Activated CD4-positive, alpha-beta T cell treated with anti-CD3 and anti-CD28 coated beads, Interleukin-2, amount 50 U/mL, for 16 hours (primary cell): ENCODE data around the gene NAP1L3.
A peak's percentile ranks its signal among the peaks of the same experiment; 100 is the strongest.

Experiments
- DNase-seq: peaks from one replicate; pipeline ENCODE4 v3.0.0-alpha.2; 2020

Gene NAP1L3

GRCh38 chrX:93673056-93673868 is at the start of gene NAP1L3:
TSS of gene NAP1L3 (minus strand) at chrX:93673578. CDS start at chrX:93673304, 274 bp downstream.
- DNase-seq = peak; percentile 75

DNA sequence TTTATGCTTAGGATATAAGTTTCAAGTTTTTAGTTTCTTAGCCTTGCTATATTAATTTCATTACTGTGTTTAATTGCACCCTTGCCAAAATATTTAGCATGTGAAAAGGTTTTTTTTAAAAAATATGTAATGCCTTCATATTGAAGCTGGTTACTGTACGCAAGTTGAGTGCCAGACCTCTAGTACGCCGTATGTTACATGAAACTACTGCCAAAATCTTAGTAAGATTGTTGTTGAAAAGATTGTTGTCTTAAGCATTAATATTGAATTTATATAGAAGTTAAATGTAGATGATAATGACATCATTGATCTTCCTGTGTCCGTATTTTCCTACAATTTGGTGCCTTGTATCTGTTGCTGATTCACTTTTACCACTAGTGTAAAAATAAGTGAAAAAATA is 37.7 kb upstream of the NAP1L3 start:
- DNase-seq = no peak

GRCh38 chrX:93703701-93704100 is 30.3 kb upstream of the NAP1L3 start:
- no peak for DNase-seq

- no peak for DNase-seq
These were observed 22.6 kb upstream of the NAP1L3 start for GRCh38 chrX:93695981-93696380.

- DNase-seq = no peak
These were observed 492 bp upstream of the NAP1L3 start, which contains the start of gene FAM133A for GRCh38 chrX:93673869-93674271. TSS of gene FAM133A (plus strand) at chrX:93674206. CDS start at chrX:93709420, 35,214 bp downstream.

GRCh38 chrX:93660575-93660974 is 12.8 kb downstream of the NAP1L3 start:
- no peak for DNase-seq

DNA sequence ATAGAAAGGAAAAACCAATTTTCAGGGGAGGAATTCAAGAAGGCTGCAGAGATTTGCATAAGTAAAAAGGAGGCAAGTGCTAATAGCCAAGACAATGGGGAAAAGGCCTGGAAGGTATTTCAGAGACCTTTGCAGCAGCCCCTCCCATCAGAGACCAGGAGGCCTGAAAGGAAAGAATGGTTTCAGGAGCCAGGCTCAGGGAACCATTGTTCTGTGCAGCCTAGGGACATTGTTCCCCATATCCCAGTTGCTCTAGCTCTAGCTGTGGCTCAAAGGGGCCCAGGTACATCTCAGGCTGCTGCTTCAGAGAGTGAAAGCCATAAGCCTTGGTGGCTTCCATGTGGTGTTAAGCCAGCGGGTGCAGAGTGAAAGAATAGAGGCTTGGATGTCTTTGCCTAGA is 24.0 kb downstream of the NAP1L3 start:
- no peak for DNase-seq

DNA sequence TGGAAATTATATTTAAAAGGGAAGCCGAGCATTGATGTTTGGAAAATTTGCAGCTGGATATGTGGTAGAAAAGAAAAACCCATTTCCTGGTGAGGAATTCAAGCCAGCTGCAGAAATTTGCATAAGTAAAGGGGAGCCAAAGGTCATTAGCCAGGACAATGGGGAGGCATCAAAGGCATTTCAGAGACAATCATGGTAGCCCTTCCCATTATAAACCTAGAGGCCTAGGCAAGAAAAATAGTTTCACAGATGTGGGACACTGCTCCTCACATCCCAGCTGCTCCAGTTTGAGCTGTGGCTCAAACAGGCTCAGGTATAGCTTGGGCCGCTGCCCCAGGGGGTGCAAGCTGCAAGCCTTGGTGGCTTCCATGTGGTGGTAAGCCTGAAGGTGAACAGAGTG is 35.8 kb downstream of the NAP1L3 start:
- DNase-seq = no peak
